ENCODE data around the gene CCDC60.

- TF ChIP-seq CTCF (IDR thresholded peaks at IDR 0.05) (no peak), POLR2AphosphoS5 (IDR thresholded peaks at IDR 0.05) (no peak)
These were observed 40.8 kb downstream of the CCDC60 start for GRCh38 chr12:119375075-119375882.

Data from esophagus muscularis mucosa (tissue), 3 donors.